NCI-H146 (cell line): ENCODE data around the gene TSPAN9.

Source experiments
- DNase-seq: peaks from one replicate; lab custom pipeline; 2025; lab: John Stamatoyannopoulos, UW

TSPAN9 gene

GRCh38 chr12:3076730-3077571 lies at the start of gene TSPAN9:
Gene TSPAN9 (plus strand): TSS chr12:3077379. CDS start chr12:3201194, 123,815 bp downstream.
- peak; percentile 78 for DNase-seq

GRCh38 chr12:3028108-3028507 lies 49.1 kb upstream of the TSPAN9 start:
- no peak for DNase-seq

- DNase-seq: no peak
These were observed 46.3 kb upstream of the TSPAN9 start for GRCh38 chr12:3030821-3031429.

DNA sequence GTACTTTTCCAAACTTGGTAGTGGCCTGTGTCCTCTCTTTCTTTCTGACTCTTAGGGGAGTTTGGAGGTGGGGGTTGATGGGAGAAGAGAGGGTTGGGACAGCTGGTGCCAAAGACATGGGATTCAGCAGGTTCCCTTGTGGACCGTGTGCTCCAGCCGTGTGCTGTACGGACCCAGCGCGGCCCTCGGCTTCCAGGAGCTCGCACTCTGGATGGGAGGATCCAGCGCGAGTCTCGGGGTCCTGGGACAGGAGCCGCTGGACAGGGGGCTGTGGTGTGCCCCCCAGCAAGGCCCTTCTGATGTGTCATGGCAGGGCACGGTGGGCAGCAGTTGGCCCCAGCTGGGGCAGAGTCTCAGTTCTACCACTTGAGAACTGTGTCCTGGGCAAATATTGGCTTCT lies 45.0 kb upstream of the TSPAN9 start:
- DNase-seq: no peak

DNA sequence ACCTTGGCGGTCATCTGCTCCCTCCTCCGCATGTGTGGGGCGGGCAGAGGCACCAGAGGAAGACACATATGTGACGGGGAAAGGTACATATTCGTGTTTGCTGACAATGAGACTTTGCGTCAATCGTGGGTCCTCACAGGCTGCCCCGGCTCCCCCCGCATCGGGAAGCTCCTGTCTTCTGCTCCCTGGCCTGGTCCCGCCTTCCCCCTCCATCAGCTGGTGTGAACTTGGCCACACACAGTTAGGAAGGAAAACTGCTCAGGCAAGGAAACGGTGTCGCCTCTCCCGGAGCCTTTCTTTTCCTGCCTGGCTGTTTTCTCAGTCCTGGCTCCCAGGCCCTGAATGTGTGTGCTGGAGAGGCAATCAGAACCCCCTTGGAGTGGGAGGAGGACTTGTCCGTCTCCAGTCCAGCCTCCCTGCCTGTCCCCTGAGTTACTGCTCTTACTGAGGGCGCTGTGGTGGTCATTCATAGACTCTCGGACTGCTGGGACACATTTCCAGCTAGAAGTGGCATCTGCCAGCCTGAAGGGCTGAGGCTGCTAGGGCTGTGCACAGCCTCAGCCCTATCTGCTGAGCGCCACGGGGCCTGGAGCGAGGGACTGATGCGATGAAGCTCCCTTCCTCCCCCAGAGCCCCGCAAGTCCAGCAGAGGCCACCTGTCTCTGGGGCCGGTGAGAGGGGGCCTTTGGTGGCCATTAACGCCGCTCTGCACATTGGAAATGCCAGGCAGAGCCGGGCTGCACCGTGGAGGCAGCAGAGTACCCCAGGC lies 44.2 kb upstream of the TSPAN9 start:
- DNase-seq: no peak

GRCh38 chr12:3033539-3033867 lies 43.7 kb upstream of the TSPAN9 start:
- no peak for DNase-seq

DNA sequence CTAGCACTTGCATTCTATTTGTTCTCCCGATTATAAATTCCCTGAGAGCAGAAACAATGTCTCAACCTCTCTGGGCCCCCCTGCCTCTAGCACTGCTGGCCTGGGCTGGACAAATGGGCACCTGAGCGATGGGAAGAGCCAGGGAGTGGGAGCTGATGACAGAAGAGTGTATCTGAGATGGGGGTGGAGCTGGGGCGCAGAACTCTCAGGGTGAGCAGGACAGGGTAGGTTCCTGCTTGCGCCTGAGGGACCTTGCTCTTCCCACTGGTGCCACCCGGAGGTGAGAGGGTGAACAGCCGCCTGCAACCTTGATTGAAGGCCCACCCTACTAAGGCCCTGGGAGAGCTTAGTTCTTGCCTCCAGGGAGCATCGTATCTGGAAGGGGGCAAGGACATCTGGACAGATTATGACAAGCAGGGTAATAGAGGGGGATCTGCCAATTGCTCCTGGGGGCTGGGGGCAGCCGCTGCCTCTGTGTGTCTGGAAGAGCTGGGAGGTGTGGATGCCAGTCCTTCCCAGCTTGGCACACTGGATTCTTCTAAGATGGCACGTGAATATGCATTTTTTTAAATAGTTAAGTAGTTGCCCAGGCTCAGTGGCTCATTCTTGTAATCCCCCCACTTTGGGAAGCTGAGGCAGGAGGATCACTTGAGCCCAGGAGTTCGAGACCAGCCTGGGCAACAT lies 43.0 kb upstream of the TSPAN9 start:
- peak; percentile 70 for DNase-seq

DNA sequence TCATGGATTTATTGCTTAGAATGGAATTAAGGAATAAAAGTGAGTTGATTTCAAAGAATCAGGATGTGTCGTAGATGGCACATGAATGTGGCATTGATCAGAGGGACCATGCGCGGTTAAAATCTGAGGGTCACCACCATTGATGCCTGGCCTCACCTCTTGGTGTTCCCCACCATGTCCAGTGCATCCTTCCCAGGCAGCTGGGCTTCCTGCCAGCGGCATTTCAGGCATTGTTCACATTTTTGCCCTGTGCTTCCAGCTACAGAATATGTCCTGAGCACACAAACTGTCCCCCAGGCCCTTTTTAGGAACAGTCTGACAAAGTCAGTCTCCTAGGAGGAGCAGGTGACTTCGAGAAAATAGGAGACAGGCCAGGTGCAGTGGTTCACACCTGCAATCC lies 42.0 kb upstream of the TSPAN9 start:
- no peak for DNase-seq

DNA sequence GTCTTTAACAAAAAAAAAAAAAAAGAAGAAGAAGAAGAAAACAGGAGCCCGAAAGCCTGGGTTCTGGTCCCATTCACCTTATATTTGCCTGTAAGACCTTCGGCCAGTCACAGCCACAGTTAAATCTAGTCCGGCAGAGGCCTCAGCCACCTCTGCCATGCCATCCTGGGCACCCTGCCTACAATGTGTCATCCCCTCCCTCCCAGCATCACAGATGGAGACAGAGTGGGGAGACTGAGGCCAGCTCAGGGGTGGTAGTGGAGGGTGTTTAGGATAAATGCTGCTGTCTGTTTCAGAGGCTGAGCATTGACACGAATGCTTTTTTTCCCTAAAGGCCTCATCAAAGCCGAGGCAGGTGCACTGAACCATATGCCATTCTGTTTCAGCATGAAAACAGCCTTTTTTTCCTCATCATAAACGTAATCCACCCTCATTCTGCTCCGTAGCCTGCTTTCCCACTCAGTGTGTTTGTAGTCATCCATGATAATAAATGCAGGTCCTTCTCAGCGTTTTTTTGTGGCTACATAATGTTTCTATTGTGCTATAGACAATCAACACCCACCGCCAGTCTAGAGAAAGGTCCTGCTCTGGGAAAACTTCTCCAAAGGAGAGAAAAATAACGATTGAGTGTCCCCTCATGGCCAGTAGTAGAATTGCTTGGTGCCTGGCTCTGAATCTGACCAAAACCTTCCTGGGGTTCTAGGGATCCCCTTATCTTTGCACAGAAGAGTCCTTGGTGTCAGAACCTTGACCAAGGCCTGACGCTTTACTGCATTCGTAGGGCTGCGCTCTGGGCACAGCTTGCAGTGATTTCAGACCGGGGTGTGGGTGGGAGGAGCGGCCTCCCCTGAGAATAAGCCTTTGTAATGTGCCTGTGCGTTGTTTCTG lies 41.1 kb upstream of the TSPAN9 start:
- no peak for DNase-seq

DNA sequence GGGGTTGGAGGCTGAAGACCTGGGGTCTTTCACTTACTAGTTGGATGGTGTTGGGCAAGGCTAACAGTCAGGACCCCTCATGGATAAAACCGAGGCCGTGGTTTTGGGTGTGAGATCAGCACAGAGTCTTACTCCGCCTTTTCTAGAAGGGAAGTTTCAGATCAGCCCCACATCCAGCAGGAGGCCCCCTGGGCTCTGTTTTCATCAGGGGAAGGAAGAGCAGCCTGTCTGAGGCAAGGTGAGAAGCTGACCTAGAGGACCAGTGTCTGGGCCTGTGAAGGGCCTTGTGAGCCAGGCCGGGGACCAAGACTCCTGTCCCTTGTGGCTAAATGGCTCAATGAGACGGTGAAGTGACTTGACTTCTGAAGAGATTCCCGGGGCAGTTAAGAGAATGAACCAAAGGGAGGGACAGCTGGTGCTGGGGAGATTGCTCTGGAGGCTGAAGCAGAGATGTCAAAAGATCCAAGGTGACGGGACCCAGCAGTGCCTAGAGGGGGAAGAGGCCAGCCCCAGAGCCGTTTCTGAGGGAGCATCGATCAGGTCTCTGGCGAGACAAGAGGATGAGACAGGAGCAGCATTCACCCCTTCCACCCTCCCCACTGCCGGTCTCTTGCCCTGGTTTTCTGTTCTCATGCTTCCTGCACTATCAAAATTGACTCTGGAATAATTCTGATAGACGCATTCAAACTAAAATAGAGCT lies 40.1 kb upstream of the TSPAN9 start:
- no peak for DNase-seq

DNA sequence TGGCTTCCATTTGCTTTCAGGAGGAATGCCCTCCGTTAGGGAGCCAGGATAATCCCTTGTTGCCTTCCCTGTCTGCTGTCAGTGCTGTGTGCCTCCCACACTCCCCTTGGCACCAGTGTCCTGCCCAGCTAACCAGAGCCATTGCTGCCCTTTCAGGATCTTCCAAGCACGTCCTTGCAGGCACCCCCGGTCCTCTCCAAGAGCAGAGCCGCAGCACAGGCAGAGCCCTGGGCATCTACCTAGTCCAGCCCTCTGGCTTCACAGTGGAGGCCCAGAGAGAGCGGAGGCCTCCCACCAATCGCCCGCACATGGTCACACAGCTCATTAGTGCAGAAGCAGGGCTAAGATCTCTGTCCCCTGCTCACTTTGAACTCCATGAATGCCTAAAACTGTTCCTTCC lies 39.0 kb upstream of the TSPAN9 start:
- DNase-seq: no peak

DNA sequence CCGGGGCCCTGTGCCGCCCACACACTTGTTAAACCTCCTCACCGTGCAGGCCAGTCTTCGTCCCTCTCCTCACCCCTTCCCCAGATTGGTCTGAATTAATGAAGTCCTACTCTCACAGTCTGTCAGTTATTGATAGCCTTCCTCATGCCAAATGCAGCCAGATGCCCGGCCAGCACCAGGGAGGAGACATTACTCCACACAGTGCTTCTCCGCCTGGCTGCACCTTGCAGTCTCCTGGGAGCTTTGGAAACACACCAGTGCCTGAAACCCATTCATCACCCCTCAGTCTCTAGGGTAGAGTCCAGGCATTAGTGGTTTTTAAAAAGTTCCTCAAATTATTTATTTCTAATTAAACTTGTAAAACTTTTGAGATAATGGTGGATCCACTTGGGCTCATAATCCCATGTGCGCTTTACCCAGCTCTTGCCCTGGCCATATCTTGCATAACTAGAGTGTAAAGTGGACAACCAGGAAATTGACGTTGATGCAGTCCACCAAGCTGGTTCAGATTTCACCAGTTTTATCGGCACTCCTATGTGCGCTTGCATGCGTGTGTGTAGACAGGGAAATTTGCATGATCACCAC lies 38.2 kb upstream of the TSPAN9 start:
- no peak for DNase-seq

DNA sequence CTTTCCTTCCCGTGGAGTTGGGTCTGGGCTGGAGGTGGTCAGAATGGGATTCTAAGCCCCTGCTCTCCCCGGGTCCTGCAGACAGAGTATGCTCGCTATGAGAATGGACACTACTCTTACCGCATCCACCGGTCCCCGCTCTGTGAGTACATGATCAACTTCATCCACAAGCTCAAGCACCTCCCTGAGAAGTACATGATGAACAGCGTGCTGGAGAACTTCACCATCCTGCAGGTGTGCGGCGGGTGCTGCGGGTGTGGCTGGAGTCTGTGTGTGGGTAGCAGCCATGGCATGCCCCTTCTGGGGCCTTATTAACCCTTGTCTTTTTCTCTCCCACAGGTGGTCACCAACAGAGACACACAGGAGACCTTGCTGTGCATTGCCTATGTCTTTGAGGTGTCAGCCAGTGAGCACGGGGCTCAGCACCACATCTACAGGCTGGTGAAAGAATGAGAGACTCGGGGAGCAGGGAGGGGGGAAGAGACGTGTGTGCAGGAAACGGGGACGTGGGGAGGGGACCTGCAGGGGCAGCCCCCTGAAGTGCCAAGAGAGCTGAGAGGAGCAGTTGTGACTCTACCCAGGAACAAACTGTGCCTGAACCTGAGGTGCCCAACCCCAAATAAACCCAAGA lies 37.0 kb upstream of the TSPAN9 start:
- no peak for DNase-seq

DNA sequence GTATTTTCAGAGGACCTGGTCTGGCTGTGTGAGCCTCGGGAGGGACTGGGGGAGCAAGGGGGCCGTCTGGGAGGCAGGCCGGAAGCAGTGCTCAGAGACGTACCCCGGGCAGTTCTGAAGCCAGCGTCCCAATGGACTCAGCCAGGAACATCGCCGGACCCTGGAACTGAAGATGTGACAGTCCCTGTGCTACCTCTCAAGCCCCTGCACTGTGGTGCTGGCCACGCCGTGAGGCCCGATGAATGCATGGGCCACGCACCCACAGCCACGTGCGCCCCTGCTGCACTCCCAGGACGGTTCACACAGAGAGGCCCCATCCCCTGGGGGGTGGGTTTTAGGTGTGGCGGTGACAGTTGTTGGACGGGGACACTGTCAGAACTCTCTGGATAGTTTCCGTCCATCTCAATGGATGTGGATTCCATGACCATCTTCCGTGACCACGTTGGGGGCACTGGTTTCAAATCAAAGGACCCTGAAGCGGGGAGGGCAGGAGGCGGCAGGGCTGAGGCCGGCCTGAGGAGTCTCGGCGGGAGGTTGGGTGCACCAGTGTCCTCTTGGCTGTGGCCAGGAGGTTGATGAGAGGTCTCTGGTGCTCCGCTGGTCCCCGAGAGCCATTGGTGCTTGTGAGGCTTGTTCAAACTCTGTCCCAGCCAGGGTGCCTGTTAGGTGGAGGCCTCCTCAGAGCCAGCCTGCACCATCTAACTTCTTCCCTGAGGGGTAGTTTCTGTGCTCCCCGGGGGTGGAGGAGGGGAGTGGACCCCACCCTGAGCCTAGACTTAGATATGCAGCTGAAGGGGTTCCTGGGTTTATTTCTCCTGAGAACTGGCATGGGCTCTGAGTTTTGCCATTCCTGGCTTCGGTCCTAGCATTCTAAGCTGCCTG lies 36.3 kb upstream of the TSPAN9 start:
- DNase-seq: no peak

DNA sequence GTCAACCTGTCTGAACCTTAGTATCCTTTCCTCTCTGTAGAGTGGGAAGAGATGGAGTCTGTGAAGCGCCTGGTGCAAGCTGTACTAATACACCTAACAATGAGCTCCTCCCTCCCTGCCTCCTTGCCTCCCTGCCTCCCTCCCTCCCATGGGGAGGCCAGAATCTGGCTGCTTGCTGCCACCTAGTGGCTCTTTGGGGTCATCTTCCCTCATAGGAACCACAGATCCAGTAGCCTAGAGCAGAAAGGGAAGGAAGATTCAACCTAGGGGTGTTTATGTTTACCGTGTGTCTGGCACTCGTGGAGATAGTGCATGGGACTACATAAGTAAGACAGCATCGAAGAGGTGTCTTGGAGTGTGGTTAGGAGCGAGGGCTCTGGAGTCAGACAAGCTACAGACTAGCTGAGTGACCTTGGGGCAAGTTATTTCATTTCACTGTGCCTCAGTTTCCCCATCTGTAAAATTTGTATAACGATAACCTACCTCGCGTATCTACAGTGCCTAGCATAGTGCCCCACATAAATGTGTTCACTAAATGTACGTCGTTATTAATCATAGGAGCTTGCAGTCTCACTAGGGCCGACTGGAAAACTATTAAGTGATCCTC lies 35.5 kb upstream of the TSPAN9 start:
- DNase-seq: peak; percentile 78

DNA sequence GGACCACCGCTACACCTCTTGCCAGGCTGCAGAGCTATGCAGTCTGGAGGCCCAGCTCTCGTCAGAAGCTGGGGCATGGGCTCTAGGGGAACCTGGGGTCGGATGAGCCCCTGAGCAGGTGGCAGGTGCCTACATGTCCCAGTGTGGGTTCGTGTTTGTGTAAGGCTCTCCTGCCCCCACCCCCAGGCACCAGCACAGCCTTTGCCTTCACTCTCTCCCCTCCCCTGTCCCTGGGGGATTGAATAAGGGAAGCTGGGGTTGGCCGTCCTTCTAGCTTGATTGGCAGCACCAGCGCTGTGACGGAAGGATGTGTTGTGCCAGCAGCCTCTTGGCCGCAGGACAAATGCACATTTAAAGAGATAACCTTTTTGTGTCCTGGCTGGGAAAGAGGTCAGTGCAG lies 34.8 kb upstream of the TSPAN9 start:
- no peak for DNase-seq

- no peak for DNase-seq
These were observed 34.4 kb upstream of the TSPAN9 start for GRCh38 chr12:3042826-3043225.

- no peak for DNase-seq
These were observed 33.8 kb upstream of the TSPAN9 start for GRCh38 chr12:3043406-3043805.
